GM21786 (cell line): ENCODE results near the gene DDX11.
"Not testable (repeated sequence)": the region's sequence is repeated elsewhere in the genome, so short reads cannot be mapped to it uniquely, and the experiment has no call there.

Experiments used
- ATAC-seq: cut with Tn5 transposase; IDR thresholded peaks from one replicate; pipeline ENCODE4 v1.9.1; 2021; ENCODE audit not compliant: unreplicated experiment

DDX11 gene

DNA sequence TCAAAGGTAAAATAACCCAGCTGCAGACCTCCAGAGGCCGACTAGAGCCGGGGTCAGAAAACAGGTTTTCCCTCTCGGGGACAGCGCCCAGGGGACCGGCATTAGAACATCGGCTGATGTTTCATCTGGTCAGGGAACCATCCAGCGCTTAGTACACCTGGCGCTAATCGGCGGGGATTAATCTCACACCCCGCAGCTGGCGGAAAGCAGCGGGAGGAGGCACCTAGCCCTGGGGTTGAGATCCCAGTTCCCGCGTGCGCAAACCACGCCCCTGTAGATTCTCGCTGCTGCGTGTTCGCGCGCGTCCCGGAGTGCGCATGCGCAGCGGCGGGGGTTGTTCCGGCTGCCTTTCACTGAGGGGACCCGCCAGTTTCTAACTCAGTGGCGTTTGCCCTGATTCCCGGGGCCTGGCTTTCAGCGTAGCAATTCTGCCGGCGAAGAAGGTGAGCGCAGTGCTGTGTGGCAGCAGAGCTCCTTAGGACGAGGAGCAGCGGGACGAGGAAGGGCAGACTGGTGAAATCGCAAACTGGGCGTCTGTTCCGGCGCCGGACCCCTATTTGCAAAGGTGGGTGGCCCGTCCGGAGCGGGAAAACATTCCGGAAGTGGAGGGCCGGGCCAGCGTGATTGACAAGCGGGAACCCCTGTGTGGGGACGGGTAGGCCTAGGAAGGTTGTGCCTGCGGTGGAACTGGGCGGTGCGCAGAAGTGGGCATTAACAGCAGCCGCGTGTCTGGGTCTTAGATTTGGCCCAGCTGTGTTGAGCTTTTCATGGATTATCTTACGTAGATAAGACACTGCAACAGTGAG lies at the start of gene DDX11:
TSS of gene DDX11 (plus strand) at position 334 of the 806 bp plus-strand sequence. CDS start 4,534 bp downstream, outside the sequence.
- ATAC-seq: peak; percentile 92

DNA sequence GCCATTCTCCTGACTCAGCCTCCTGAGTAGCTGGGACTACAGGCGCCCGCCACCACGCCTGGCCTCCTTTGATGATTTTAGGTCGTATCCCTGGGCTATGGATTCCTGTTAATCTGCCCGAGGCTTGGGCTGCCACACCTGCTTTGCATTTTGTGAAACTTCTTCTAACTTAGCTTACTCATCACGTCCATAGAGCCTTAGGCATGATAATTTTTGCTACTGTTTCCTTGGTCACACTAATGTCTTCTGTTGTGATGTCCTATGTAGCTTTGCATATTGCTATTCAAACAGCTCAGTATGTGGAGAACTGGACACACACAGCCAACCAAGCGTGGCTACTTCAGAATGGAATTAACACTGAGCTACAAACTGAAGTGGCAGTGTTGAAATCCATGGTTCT lies 47.5 kb upstream of the DDX11 start:
- no peak for ATAC-seq

DNA sequence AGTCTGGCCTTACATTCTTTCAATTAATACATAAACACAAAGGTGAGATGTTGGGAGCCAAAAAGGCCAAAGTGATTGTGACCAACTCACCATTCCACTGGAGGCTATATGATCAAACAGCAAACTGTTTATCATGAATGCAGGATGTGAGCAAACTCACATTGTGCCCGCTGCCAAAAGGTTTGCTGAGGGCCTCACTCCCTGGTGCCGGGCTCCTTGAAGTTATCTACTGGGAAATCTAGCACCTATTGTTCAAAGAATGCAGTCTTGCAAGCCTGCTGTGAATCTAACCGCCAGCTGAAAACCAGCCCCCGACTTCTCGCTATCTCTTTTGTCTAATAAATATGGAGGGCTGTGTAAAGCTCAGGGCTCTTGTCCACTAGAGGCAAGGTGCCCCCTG lies 46.7 kb upstream of the DDX11 start:
- ATAC-seq: not testable (repeated sequence)

DNA sequence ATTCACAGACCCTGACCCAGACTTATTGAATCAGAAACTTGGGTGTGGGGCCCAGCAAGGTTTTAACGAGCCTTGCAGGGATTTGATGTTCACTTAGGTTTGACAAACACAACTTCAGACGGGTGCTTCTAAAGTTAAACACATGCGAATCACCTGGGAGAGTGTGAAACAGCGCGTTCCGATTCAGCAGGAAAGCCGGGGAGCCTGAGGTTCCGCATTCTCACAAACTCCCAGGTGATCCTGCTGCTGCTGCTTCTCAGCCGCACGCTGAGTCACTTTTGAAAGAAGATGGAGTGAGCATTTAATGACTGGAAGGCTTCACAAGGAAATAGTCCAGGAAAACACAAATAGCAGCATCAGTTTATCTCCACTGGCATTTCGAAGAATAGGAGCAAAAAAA lies 44.2 kb upstream of the DDX11 start:
- ATAC-seq: no peak

DNA sequence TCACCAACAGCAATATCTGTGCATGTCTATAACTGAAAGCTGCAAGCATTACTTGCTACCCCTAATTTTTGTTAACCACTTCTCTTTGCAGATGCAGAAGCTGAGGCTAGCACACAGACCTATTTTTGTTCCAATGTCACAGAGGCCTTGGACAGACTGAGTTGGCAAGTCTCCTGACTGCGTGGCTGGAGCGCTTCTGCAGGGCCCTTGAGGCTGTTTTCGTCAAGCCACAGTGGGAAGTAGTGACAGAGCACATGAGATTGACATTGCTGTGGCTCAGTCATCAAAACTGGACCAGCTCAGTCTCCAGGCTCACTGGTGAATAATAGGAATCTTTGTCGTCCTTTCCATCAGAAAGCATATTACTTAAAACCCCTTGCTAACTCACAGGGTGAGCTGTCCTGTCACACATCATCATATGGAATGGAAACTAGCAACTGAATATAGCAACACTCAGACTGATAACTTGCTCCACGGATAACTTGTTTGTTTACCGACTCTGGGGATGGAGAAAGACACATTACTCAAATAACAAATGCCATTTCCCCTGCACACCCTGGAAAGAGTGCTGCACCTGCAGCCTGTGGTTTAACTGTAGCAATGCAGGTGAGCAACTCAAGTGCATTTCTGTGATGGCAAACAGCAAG lies 43.6 kb upstream of the DDX11 start:
- ATAC-seq: no peak

DNA sequence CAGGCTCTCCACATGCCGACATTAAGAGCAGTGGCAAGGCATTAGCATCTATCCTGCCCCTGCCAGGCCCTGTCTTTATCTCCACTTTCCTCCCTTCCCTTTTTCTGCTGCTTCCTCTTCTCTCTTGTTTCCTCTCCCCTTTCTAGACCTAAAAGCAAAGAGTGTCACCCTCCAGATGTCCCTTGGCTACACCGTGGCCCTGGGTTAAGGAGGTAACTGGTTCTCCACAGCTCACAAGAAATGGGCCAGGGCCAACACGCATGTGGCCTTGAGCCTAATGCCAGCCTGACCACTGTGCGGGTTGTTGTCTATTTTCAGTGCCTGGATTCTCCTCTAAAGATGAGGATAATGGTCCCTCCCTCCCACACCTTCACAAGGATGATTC lies 41.7 kb upstream of the DDX11 start:
- ATAC-seq: no peak

DNA sequence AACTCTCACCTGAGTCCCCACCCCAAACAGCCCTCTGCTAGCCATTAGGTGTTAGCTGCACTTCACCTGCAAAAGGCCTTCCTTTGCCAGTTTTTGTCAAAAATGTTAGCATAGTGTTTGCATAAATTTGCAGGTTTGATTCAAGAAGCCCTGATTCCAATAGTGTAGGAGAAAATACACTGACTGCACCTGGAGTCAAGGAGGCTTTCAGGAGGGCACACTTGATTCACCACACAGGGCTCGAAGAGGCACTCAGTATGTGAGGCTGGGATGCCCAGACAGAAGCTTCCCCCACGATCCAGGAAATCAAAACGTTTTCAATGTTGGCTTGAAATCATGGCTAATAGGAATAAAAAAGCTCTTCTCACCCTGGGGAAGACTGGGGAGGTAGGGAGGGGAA lies 40.5 kb upstream of the DDX11 start:
- ATAC-seq: no peak

DNA sequence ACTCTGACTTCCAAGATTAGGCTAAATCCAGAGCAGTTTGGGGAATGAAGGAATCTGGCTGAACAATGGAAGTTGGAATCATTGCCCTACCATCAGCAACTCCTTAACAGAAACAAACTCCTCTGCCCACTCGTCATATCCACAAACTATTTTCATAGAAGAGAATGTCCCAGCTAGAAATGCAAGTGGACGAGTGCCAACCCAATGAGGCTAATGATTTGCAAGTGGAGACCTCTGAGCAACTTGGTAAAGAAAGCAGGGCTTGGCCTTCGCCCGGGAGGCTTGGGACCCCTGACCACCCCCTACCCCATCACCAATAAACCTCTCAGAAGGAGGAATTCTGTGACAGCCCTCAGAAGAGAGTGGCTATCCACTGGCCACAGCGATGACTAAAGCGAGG lies 40.0 kb upstream of the DDX11 start:
- ATAC-seq: no peak

DNA sequence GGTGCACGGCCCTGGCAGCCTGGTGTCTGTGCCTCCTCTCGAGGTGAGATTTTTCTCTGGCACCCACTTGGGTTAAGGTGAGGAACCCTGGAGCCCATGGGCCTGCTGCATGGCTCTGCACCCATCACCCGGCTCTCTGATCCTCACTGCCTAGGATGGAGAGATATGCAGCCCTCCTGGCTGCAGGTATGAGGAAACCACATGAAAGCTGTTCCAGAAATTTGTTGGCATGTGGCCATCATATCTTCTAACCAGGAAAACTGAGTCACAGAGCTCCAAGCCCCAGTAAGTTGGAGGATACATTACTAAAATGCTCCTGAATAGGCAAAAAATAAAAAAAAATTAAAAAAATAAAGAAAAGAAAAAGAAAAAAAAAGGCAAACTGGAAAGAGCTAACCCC lies 39.3 kb upstream of the DDX11 start:
- no peak for ATAC-seq

DNA sequence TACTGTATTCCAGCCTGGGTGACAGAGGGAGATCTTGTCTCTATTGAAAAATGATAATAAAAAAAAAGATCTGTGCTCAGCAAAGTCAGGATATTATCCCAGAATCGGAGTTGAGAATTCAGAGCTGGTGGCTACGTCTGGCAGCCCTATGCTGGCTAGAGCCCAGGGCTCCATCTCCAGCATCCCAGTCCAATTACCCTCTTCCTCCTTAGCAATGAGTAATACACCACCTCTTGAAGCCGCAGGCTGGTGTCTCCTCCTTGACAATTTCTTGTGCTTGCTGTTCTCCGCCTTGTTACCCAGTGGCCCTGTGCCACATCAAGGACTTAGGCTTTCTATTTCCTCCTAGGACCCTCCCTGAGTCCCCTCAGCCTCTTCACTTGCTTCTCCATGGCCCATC lies 38.4 kb upstream of the DDX11 start:
- ATAC-seq: no peak

DNA sequence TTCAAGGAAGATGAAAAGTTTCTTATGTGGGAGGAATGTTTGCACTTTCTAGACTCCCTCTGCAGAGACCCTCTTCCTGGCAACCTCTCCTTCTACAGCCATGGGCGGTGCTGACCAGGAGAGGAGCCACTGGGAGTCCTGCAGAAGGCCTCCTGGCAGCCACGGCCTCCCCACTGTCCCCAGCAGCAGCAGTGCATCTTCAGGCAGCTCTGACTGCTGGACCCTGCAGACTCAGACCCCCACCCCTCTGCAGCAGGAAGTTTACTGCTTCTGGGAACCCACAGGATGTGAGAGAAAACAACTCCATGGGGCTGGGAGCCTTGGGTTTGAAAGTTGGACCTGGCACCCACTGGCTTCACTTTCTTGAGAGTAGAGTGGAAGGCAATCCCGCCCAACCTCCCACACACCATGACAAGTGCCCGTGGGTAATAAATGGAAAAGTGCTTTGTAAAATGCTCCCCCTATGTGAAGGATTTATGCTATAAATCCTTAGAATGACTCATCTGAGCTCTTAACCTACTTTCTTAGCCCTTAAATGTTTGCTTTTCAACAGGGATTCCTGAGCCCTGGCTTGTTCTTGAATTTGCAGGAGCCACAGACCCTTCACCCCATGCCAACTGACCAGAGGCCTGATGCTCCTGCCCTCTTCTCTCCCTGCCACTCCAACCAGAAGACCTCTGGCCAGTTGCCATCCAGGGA lies 37.5 kb upstream of the DDX11 start:
- no peak for ATAC-seq

DNA sequence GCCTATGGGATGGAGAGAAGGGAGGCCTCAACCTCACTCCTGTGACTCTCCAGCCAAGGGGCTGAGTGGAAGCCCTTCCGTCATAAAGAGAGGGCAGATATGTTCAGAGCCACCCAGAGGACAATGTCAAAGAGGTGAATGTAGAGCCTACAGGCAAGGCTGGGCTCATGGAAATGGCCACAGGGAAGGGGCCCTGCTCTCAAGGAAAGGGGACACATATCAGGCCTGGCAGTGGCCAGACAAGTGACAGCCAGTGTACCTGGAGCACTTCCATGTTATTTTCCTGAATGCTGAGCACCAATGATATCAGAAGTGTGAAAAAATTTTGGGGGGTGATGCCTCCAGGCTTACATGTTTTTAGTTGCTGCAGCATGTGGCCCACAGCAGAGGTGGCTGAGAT lies 36.6 kb upstream of the DDX11 start:
- ATAC-seq: no peak

DNA sequence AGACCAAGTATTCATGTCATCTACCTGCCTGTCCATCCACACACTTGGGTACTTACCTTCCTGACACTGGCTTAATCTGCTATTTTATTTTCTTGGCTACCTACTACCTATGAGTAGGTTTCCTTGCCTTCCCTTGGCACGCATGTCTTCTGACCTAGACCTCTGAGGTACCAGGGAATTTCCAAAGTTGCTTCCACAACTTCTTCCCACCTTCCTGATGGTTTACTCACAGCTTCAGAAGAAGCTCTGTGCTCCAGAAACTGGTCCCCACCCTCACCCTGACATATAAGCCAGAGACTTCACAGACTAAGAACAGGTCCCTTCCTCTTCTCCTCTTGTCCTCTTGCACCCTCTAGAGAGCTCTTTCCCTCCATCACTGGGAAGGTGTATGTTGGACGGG lies 35.7 kb upstream of the DDX11 start:
- no peak for ATAC-seq

DNA sequence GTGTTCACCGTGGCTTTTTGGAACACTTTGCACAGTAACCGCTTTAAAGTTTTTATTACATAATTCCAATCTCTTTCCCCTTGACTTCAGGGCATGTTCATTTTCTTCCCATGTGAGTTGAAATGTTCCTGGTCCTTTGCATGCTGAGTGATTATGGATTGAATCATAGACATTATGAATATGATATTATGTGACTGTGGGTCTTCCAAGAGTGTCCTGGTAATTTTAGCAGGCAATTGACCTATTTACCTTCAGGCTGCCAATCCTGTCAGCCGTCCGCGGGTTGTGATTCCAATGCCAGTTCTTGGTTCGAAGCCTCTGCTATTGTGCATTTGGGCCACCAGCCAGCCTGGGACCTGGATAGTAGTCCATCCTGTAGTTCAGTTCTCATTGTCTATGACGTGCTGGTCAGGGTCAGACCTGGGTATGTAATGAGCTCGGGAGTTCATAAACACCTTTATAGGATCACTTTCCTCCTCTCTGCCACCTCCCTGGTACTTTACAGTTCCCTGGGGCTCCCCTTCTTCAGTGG lies 32.6 kb upstream of the DDX11 start:
- no peak for ATAC-seq

DNA sequence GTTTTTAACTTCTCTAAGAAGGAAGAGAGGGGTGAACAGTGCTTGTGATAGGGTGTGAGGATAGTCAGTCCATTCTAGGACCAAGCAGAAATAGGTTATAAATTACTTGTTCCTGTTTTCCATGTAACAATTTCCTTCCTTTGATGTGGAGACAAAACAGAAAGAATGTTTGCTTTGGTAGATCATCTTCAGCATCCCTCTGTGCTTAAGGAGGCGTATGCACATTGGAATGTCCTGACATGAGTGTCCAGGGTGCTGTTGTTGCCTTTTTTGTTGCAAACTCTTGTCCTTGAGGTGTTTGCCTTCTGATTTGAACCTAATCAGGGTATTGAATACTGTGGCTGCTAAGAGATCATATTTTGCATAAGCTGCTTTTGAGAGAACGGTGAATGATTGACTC lies 23.5 kb upstream of the DDX11 start:
- ATAC-seq: not testable (repeated sequence)

DNA sequence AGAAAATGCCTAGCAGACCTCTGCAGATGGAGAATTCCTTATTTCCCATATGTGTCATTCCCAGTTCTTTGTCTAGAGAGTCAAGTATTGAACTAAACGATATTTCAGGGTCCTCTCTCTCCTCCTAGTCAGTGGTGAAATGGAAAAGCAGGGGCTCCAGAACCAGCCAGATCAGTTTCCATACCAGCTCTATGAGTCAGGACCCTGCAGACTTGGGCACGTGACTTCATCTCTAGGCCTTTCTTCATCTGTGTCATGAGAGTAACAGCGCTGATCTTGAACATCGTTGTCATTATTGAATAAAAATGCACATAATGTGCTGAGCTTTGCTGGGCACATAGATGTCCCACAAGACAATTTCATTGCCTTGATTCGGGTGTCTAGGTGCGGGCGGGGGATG lies 23.1 kb upstream of the DDX11 start:
- ATAC-seq: not testable (repeated sequence)

DNA sequence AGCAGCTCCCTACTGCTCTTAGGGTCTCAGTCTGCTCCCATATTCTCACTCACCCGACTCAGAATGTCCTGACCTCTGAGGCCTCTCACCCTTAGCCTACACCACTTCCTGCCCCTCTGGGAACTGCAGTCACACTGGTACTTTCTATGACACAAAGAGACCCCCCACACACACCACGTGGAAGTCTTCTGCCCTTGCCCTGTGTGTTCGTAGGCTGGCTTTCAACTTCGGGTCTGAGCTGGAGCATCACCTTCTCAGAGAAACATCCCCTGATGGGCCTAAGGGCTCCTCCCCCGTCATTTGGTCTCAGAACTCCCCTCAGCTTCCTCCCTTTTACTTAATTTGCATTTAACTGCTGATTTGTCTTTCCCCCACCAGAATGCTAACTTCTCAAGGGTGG lies 22.0 kb upstream of the DDX11 start:
- peak; percentile 75 for ATAC-seq

DNA sequence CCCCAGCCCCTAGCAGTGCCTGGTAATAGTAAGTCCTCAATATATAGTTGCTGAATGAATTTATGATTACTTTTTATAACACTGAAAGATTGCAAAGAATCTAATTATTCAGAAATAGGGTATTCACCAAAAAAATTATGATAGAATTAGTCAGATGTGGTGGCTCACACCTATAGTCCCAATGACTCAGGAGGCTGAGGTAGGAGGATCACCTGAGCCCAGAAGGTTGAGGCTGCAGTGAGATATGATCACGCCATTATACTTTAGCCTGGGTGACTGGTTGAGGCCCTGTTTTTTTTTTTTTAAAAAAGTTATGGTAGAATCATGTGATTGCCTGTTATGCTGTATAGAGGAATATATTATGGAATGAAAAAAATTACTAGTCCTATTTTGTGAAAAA lies 21.5 kb upstream of the DDX11 start:
- peak; percentile 11 for ATAC-seq

DNA sequence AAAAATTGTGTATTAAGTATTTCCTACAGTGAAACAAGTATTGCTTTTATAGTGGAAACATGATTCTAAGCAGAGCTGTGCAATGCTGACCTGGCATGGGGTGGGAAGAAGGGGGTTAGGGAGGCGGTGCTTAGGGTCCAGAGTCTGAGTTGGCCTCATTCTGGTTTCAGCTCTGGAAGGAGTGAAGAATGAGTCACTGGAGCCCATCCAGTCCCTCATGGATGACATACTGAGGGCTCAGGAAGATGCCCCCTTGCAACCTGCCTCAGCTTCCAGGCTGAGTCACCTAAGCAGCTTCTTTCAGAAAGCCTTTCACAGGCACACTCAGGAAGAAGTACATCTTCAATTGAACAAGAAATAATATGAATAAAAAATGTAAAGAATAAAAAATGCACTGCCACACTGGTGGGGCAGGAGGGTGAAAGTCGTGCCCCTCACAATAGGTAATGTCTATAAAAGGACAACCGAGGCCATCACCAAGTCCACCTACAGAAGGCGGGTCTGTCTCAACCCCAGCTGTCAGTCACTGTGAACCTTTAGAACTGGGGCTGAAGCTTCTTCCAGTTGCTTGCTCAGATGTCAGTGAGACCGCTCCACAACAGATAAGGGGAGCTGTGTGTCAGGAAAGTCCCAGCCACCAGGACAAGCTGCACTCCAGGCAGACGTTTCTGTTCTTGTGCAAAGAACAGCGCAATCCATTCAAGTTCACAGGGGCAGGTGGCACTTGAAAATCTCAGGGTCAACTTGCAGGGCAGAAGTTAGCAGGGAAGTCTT lies 20.8 kb upstream of the DDX11 start:
- ATAC-seq: not testable (repeated sequence)

DNA sequence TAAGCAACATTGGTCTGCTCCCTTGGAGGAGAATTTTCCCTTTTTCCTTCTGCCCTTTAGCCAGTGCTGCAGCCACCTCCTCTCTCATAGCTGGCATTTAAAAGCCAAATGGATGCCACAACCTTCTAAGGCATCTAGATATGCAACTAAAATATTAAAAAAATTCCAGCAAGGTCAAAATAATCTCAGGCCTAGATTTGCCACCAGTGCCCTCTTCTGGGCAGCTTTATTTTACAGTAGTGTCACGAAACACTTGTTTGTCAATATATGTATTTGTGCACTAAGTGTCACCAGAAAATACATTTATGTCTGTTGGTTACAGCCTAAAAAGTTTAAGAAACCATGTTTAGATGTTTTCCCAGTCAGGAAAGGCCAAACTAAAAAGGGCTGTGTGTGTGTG lies 19.7 kb upstream of the DDX11 start:
- ATAC-seq: not testable (repeated sequence)

DNA sequence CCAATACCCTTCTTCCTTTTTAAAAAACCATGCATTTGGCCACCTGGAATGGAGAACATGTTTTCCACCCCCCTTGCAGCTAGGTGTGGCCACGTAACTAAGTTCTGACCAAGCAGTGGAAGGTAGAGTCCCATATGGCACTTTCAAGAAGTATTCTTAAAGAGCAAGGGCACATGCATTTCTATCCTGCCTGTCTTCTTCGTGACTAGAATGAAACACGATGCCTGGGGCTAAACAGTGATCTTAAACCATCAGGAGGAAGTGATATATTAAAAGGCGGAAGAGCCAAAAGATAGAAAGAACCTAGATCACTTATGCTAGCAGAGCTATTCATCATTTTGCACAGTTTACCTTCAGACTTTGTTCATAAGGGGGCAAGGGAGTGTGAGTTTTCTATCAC lies 16.0 kb upstream of the DDX11 start:
- ATAC-seq: no peak
